HepG2 (cell line): ENCODE data around the gene GRHPR. TPM values are rescaled to one million over a fixed set of nuclear protein-coding genes. Genes with fewer than 3 reads are reported as not detected.

Experiments used
- FOSL2 ChIP-seq: sonication (generic); formaldehyde crosslinking; IDR thresholded peaks from 2 replicates; pipeline ENCODE4 v1.4.0; 2020; ENCODE audit warnings: missing genetic modification reagents
- GABPA ChIP-seq, 2 experiments: IDR thresholded peaks; 2 replicates each; pipeline ENCODE4 v1.6.1; 2011 to 2016; ENCODE audit warnings: low read depth in 2 of 2, low read length in 1 of 2, missing biosample characterization in 1 of 2, missing genetic modification characterization in 1 of 2
- GLI4 ChIP-seq: sonication (generic); formaldehyde crosslinking; IDR thresholded peaks from 2 replicates; pipeline ENCODE4 v1.5.1; 2020; ENCODE audit warnings: missing genetic modification reagents, mild to moderate bottlenecking, moderate library complexity, borderline replicate concordance
- HIVEP1 ChIP-seq: sonication (generic); formaldehyde crosslinking; IDR thresholded peaks from 2 replicates; pipeline ENCODE4 v1.4.0; 2020; ENCODE audit warnings: mild to moderate bottlenecking, missing genetic modification reagents
- NFATC3 ChIP-seq: sonication (generic); formaldehyde crosslinking; IDR thresholded peaks from 2 replicates; pipeline ENCODE4 v1.5.1; 2020; ENCODE audit warnings: mild to moderate bottlenecking, missing genetic modification reagents
- PCBP1 ChIP-seq: fragments of 200-400 bp; formaldehyde crosslinking; IDR thresholded peaks from 2 replicates; pipeline ENCODE4 v1.6.1; 2017; ENCODE audit warnings: mild to moderate bottlenecking, low read depth, low read length, borderline replicate concordance
- RFX3 ChIP-seq: IDR thresholded peaks from 2 replicates; pipeline ENCODE4 v1.6.1; 2016; ENCODE audit warnings: missing biosample characterization, missing genetic modification reagents
- SNRNP70 ChIP-seq: fragments of 200-400 bp; formaldehyde crosslinking; IDR thresholded peaks from 2 replicates; pipeline ENCODE4 v1.6.1; 2017; ENCODE audit warnings: mild to moderate bottlenecking, low read depth, low read length, moderate library complexity
- SSRP1 ChIP-seq: IDR thresholded peaks from 2 replicates; pipeline ENCODE4 v1.6.1; 2016; ENCODE audit warnings: control low read depth
- WIZ ChIP-seq: sonication (generic); formaldehyde crosslinking; IDR thresholded peaks from 2 replicates; pipeline ENCODE4 v1.5.1; 2020; ENCODE audit warnings: mild to moderate bottlenecking, missing genetic modification reagents
- YEATS2 ChIP-seq: sonication (generic); formaldehyde crosslinking; IDR thresholded peaks from 2 replicates; pipeline ENCODE4 v1.4.0; 2020; ENCODE audit warnings: missing genetic modification reagents, borderline replicate concordance
- ZNF264 ChIP-seq: sonication (generic); formaldehyde crosslinking; IDR thresholded peaks from 2 replicates; pipeline ENCODE4 v1.4.0; 2020; ENCODE audit warnings: missing genetic modification reagents
- ZNF44 ChIP-seq: sonication (generic); formaldehyde crosslinking; IDR thresholded peaks from 2 replicates; pipeline ENCODE4 v1.5.1; 2020; ENCODE audit warnings: mild to moderate bottlenecking, missing genetic modification reagents
- polyA plus RNA-seq, 8 experiments: library from polyadenylated mRNA; depleted of rRNA in 3 of 8; stranded (reverse) in 7 of 8; unstranded in 1 of 8; fragments of >200 nt; fragmentation: Illumina TruSeq in 4 of 8; extraction: Trizol in 4 of 8; gene quantifications; 2 replicates each; pipeline versions ENCODE4 v1.2.1 to v1.2.3, GENCODE V29; 2011 to 2016; ENCODE audit warnings: low read depth in 4 of 8, missing spikeins in 1 of 8, mixed read lengths in 1 of 8; ENCODE audit not compliant: insufficient read depth in 1 of 8
- total RNA-seq, 5 experiments: library from RNA; depleted of rRNA; stranded (reverse); fragments of >200 nt; fragmentation: Illumina TruSeq; extraction: Trizol; gene quantifications; 2 replicates each; pipeline ENCODE4 v1.2.3, GENCODE V29; 2016; ENCODE audit warnings: low read depth in 1 of 5
- TF ChIP-seq, protein P1 (sequence below): sonication (generic); formaldehyde crosslinking; IDR thresholded peaks from 2 replicates; pipeline ENCODE4 v1.5.0; 2020; ENCODE audit warnings: missing genetic modification reagents, mild to moderate bottlenecking, borderline replicate concordance
- TF ChIP-seq, protein P2 (sequence below): sonication (generic); formaldehyde crosslinking; conservative IDR thresholded peaks from 2 replicates; pipeline ENCODE4 v1.8.0; 2022; ENCODE audit warnings: low read depth, missing genetic modification reagents
- TF ChIP-seq, protein P3 (sequence below): sonication (generic); formaldehyde crosslinking; IDR thresholded peaks from 2 replicates; pipeline ENCODE4 v1.8.1; 2023; ENCODE audit warnings: mild to moderate bottlenecking, inconsistent platforms, moderate library complexity, missing genetic modification reagents, borderline replicate concordance
- TF ChIP-seq, protein P4 (sequence below): sonication (generic); formaldehyde crosslinking; IDR thresholded peaks from 2 replicates; pipeline ENCODE4 v1.9.0; 2022; ENCODE audit warnings: missing genetic modification reagents, mild to moderate bottlenecking, borderline replicate concordance
- TF ChIP-seq, protein P5 (sequence below): sonication (generic); formaldehyde crosslinking; IDR thresholded peaks from 2 replicates; pipeline ENCODE4 v1.5.0; 2020; ENCODE audit warnings: missing genetic modification reagents
- TF ChIP-seq, protein P6 (sequence below): sonication (generic); formaldehyde crosslinking; IDR thresholded peaks from 2 replicates; pipeline ENCODE4 v1.8.0; 2022; ENCODE audit warnings: low read depth, missing genetic modification reagents
- TF ChIP-seq, protein P7 (sequence below): sonication (generic); formaldehyde crosslinking; conservative IDR thresholded peaks from 2 replicates; pipeline ENCODE4 v1.8.0; 2022; ENCODE audit warnings: missing genetic modification reagents

The GRHPR gene
- total and polyA plus RNA-seq, 2 of the 13 experiments (the other 11 are each of a cell fraction or from before 2014, with no cell fraction given), result 113 to 115 TPM

DNA sequence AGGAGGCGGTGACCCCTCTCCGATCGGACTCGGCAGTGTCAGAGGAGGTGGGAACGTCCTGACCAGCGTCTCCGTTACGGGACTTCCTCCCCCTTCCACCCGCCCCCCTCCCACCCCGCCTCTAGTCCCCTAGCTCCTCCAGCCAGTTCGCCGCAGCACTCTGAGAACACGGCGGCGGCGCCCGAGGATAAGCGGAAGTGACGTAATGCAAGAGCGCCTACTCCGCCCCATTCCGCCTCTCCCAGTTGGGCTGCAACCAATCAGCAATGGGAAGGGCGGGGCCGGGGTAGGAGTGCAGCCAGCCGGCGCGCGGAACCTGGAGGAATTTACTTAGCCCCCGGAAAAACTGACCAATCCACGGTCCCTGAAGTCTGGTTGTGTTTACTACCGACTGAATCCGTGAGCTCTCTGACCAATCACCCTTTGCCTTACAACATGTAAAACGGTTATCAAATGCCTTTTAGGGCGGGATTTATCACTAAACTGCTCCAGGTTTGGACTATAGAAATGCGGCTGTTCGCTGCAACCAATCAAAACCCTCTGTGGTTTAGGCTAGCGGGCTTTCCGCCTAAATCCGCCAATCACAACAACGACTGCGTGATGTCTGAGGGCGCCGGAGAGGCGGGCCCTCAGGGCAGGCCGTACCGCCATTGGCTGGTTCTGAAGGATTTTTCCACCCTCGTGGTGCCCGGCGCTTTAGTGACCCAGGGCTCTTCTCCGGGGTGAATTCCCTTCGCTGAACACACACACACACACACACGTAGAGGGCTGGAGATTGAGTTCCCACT, 42.9 kb downstream of the GRHPR start, which contains the start of gene ZBTB5 (continued):
- TF ChIP-seq, protein P1, sequence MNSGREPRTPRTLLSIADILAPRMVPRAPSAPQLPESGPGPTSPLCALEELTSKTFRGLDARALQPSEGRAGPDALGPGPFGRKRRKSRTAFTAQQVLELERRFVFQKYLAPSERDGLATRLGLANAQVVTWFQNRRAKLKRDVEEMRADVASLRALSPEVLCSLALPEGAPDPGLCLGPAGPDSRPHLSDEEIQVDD, result no peak
- TF ChIP-seq SNRNP70 (no peak), SSRP1 (CRISPR knock-in tag) (no peak), WIZ (CRISPR knock-in tag) (no peak), ZNF264 (CRISPR knock-in tag) (no peak), ZNF44 (no peak), NFATC3 (CRISPR knock-in tag) (no peak), RFX3 (CRISPR knock-in tag) (no peak), GABPA (IDR thresholded peaks at IDR 0.05; ENCODE audit: low read depth, low read length) (peak; percentile 79), GABPA (CRISPR knock-in tag; IDR thresholded peaks at IDR 0.05; ENCODE audit: low read depth) (peak; percentile 93), HIVEP1 (CRISPR knock-in tag) (no peak; the same call in 1 of the 2 replicates), PCBP1 (peak; percentile 12; the same call in 1 of the 2 replicates), GLI4 (CRISPR knock-in tag) (no peak), FOSL2 (CRISPR knock-in tag) (0 out of 2 replicates have a peak, but pooled peaks have one; percentile 2), YEATS2 (CRISPR knock-in tag) (no peak)
- TF ChIP-seq, protein P2, sequence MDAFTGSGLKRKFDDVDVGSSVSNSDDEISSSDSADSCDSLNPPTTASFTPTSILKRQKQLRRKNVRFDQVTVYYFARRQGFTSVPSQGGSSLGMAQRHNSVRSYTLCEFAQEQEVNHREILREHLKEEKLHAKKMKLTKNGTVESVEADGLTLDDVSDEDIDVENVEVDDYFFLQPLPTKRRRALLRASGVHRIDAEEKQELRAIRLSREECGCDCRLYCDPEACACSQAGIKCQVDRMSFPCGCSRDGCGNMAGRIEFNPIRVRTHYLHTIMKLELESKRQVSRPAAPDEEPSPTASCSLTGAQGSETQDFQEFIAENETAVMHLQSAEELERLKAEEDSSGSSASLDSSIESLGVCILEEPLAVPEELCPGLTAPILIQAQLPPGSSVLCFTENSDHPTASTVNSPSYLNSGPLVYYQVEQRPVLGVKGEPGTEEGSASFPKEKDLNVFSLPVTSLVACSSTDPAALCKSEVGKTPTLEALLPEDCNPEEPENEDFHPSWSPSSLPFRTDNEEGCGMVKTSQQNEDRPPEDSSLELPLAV, result no peak
- TF ChIP-seq, protein P3, sequence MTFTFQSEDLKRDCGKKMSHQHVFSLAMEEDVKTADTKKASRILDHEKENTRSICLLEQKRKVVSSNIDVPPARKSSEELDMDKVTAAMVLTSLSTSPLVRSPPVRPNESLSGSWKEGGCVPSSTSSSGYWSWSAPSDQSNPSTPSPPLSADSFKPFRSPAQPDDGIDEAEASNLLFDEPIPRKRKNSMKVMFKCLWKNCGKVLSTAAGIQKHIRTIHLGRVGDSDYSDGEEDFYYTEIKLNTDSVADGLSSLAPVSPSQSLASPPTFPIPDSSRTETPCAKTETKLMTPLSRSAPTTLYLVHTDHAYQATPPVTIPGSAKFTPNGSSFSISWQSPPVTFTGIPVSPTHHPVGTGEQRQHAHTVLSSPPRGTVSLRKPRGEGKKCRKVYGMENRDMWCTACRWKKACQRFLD (CRISPR knock-in tag), result no peak
- TF ChIP-seq, protein P4, sequence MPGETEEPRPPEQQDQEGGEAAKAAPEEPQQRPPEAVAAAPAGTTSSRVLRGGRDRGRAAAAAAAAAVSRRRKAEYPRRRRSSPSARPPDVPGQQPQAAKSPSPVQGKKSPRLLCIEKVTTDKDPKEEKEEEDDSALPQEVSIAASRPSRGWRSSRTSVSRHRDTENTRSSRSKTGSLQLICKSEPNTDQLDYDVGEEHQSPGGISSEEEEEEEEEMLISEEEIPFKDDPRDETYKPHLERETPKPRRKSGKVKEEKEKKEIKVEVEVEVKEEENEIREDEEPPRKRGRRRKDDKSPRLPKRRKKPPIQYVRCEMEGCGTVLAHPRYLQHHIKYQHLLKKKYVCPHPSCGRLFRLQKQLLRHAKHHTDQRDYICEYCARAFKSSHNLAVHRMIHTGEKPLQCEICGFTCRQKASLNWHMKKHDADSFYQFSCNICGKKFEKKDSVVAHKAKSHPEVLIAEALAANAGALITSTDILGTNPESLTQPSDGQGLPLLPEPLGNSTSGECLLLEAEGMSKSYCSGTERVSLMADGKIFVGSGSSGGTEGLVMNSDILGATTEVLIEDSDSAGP, result no peak
- TF ChIP-seq, protein P5, sequence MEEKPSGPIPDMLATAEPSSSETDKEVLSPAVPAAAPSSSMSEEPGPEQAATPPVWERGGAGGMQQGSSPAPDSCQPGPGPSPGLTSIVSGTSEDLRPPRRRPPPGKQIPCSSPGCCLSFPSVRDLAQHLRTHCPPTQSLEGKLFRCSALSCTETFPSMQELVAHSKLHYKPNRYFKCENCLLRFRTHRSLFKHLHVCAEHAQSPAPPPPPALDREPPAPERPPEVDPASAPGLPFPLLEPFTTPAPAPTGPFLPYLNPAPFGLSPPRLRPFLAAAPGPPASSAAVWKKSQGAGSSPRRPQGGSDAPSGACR (CRISPR knock-in tag), result no peak
- TF ChIP-seq, protein P6, sequence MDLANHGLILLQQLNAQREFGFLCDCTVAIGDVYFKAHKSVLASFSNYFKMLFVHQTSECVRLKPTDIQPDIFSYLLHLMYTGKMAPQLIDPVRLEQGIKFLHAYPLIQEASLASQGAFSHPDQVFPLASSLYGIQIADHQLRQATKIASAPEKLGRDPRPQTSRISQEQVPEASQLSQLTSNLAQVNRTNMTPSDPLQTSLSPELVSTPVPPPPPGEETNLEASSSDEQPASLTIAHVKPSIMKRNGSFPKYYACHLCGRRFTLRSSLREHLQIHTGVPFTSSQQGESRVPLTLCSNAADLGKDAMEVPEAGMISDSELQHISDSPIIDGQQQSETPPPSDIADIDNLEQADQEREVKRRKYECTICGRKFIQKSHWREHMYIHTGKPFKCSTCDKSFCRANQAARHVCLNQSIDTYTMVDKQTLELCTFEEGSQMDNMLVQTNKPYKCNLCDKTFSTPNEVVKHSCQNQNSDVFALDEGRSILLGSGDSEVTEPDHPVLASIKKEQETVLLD (CRISPR knock-in tag), result no peak
- TF ChIP-seq, protein P7, sequence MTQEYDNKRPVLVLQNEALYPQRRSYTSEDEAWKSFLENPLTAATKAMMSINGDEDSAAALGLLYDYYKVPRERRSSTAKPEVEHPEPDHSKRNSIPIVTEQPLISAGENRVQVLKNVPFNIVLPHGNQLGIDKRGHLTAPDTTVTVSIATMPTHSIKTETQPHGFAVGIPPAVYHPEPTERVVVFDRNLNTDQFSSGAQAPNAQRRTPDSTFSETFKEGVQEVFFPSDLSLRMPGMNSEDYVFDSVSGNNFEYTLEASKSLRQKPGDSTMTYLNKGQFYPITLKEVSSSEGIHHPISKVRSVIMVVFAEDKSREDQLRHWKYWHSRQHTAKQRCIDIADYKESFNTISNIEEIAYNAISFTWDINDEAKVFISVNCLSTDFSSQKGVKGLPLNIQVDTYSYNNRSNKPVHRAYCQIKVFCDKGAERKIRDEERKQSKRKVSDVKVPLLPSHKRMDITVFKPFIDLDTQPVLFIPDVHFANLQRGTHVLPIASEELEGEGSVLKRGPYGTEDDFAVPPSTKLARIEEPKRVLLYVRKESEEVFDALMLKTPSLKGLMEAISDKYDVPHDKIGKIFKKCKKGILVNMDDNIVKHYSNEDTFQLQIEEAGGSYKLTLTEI (CRISPR knock-in tag), result no peak
